Measurements from ENCODE around the gene BCAS3. TPM values are rescaled to one million over a fixed set of nuclear protein-coding genes. Genes with fewer than 3 reads are reported as not detected.
"Not testable (repeated sequence)": the region's sequence is repeated elsewhere in the genome, so short reads cannot be mapped to it uniquely, and the experiment has no call there.

The BCAS3 gene
- total RNA-seq, 1 donor from 2014 or later = 20.8 TPM

DNA sequence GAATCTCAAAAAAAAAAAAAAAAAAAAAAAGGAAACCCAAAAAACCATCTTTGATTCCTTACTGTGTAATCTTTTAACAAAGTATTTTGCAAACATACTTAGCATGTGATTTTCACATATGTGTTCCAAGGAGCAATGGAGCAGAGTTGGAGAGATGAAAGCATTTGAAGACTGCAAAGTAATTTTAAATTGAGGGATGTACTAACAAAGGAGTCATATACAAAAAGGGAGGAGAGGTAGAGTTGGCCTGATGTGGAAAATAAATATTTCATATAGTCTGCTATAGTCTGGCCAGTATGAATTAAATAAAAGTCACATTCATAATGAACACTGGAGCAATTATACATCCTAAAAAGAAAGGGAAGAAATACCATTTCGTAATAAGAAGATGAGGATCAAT lies 456.2 kb downstream of the BCAS3 start:
- ATAC-seq = no peak

DNA sequence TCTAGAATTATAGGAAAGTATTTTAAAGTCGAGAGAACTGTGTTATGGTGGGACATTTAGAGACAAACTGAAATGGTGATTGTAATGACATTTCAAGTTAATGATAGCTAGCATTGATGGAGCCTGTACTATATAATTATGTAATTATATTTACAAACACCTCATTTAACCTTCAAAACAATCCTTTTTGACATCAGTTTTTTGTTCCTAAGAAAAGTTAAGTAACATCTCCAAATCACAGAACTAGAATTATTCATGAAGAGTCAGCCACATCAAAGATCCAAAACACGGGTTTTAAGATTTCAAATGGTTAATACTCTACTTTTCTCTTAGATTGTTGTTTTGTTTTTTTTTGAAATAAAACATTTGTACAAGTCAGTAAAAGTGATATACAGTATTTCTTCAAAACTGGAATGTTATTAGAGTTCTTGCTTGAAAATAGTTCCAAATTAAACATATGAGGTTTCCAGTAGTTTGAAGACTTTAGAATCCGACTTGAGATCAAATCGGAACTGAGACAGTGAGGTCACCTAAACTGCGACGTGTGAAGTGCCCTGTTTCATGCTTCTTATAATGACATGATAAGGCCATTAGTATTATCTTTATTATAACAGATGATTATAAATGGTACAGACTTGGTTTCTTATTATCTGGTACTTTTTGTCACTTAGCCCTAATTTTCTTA lies 457.0 kb downstream of the BCAS3 start:
- no peak for ATAC-seq

DNA sequence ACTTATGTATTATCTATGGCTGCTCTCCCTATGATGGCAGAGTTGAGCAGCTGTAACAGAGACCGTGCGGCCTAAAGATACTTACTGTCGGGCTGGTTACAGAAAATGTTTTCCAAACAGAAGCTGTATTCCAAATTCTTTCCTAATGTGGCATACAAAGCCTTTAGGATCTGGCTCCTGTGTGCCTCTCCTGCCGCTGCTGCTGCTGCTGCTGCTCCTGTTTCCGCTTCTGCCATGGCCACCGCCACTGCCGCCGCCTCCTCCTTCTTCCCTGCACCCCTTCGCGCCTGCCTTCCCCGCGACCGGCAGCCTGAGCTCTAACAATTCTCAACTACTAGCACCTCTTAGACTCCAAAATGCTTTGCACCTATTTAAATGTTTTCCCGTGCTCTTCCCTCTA lies 458.1 kb downstream of the BCAS3 start:
- no peak for ATAC-seq

GRCh38 chr17:61136296-61136695 lies 458.6 kb downstream of the BCAS3 start:
- no peak for ATAC-seq

GRCh38 chr17:61139219-61139618 lies 461.6 kb downstream of the BCAS3 start:
- peak; percentile 76 for ATAC-seq

DNA sequence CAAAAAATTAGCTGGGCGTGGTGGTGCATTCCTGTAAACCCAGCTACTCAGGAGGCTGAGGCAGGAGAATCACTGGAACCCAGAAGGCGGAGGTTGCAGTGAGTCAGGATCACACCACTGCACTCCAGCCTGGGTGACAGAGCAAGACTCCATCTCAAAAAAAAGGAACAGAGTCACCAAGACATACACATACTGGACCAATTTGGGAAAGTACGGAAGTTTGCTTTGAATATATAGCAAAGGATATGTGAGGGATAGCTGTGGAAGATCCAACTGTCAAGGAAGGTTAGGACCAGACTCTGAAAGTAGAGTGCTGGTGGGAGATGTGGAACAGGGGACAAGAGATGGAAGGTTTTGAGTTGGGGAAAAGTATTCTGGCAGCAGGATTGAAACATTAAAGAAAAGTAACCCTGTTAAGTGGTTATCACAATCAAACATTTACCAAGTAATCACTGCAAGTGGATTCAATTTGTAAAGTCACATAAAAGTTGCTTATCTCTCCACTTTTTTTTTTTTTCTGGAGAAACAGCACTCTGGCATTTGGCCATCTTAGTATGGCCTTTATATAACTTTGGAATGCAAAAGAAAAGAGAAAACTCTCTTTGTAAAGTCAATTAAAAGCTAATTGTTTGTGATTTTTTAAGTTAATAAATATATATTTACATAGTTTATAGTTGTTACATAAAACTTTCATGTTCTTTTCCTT lies 462.6 kb downstream of the BCAS3 start:
- no peak for ATAC-seq

GRCh38 chr17:61143026-61143425 lies 465.4 kb downstream of the BCAS3 start:
- no peak for ATAC-seq

DNA sequence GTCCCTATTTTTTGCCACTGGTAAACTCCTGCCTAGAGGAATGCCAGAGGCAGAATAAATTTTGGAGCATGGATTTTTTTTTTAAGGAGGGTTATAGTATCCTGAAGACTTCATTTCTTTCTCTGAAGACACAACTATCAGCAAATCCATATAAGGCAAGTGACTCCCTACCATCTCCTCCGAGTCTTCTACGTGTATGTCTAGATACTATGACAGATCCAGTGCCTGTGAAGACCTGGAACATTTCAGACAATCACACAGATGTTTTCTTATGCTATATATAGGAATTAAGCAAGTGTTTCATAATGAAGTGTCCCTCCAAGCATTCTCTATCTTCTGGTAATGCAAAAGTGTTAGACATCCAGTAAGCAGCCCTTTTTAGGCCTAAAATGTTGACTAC lies 466.5 kb downstream of the BCAS3 start:
- ATAC-seq = no peak

- no peak for ATAC-seq
Measured at GRCh38 chr17:61144617-61145564, 467.2 kb downstream of the BCAS3 start.

- ATAC-seq = not testable (repeated sequence)
Measured at GRCh38 chr17:61146833-61147232, 469.2 kb downstream of the BCAS3 start.

DNA sequence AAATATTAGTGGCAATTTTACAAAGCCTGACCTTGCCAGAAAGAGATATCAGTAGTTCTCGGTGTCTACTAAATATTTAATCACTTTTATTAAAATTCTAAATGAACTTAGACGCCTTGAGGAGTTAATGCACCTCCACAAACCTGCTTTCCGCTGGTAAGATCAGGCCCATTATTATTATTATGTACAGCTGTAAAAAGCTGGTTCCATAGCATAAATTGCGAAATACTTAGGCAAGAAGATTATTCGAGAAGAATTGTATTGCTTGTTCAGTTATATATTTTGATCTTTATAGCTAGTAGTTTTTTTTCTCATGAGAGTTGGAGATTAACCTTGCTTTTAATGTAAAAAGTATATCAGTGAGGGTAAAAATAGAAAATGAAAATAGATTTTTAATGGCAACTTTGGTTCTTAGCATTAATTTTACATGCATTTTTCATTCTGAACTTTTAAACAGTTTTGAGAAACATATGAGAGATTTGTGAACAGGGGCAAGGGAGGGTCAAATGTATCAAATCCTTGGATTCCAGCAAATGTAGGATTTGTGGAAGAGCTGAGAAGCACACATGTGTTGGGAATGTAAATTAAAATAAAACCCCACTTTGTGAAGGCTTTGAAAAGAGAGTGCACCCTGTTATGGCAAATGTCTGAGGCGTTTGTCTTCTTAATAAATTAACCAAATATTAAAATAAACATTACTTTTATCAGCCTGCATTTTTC lies 471.6 kb downstream of the BCAS3 start:
- ATAC-seq = no peak

- ATAC-seq = no peak
Measured at GRCh38 chr17:61149862-61150362, 472.3 kb downstream of the BCAS3 start.

DNA sequence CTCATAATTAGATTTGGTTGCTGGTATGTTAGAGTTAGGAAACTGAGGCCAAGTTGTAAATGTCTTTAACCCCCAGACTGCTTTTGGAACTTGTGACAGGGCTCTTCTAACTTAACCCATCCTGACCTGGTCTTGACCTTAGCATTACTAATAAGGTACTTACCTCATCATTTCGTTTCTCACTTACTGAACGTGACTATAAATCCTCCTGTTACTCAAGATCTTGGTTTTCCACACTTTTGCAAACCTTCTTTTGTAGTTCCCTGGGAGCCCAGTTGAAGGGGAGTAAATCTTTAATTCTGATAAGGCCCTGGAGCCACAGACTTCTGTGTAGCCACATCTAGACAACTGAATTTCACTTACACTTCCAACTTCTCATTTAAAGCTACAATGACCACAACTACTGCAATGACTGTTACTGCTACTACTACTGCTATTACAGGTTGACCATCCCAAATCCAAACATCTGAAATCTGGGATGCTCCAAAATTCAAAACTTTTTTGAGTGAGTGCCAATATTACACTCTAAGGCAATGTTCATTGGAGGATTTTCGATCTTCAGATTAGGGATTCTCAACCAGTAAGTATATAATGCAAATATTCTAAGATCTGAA lies 473.1 kb downstream of the BCAS3 start:
- no peak for ATAC-seq

DNA sequence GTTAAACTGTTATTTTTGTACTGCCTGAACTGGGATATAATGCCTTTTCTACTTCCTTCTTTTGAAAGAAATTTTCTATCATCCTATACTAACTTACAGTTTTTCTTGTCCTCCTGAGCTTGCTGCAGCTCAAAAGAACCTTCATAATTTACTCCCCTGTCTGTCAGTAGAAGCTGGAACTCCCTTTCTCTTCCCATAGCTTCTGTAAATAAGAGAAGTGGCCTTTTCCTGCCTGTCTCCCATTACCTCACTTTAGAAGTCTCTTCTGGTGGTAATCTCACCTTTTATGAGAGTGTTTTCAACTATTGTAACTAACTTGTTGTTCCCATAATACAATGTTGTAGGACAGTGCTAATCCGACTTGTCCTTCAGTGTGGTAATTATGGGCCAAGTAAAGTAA lies 475.2 kb downstream of the BCAS3 start:
- no peak for ATAC-seq

GRCh38 chr17:61155590-61156237 lies 478.1 kb downstream of the BCAS3 start:
- no peak for ATAC-seq

DNA sequence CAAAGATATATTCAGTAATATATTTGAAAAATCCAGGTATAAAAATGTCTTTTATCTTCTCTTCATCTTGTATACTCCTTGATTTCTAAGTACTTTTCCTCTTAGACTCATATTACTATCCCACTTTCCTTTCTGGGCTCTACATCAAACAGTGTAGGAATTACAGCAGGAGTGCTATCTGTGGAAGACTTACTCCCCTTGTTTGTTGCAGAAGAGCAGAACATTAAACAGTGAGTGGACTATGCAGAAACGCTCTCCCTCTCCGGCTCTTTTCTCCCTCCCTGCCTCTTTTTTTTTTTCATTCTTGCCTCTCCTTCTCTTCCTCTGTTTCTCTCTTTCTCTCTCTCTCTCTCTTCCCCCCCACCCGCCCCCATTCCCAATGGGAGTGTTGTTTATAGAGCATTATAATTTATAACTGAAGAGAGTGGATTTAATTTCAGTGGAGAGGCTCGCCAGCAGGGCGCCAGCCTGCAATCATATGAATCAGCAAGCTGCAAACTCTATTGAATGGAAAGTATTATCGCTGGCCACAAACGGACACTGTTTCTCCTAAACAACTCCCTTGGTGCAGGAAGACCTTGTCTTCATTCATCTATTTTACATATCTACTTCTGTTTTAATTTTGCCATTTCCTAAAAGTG lies 479.7 kb downstream of the BCAS3 start:
- ATAC-seq = no peak

DNA sequence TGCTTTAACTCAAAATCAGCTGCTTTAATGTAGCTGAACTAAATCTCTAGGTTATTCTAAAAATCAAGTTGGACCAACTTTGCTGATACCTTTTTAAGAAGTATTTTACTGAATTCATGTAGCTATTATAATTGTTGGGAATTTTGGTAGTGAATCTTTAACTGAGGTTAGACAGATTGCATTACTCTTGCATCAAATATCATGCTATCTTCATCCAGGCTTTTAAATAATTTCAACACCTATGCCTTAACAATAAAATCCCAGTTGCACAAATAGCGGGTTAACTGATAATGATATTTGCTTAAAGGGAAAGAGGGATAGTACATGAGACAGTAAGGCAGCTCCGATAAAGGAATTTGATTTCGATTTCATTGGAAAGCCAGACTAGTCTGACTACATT lies 480.7 kb downstream of the BCAS3 start:
- ATAC-seq = no peak

DNA sequence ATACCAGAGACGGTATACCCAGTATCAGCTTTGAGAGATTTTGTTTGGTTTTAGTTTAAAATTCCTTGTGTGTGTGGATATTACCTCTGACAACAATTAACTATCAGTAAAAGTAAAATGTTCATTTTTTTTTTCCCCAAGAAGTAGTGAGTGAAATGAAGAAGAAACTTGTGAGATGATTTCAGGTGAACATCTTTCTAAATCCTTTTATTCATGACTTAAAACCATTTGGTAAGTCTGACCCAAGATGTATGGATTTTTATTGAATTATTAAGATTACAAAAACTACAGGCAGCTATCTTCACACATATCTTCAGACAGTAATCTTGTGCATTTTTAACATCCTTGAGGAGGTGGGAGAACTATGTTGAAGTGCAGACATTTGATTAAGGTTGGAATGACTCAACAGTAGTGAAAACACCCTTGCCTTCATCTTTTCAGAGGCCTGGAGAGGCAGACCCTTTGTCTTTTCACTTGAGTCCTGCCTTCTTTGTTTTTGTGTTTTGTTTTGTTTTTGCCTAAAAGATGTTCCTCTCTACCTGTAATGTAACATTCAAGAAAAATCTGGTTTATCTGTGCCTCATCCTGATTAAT lies 481.7 kb downstream of the BCAS3 start:
- no peak for ATAC-seq

GRCh38 chr17:61160204-61160603 lies 482.6 kb downstream of the BCAS3 start:
- no peak for ATAC-seq

GRCh38 chr17:61160789-61161445 lies 483.3 kb downstream of the BCAS3 start:
- no peak for ATAC-seq

All from esophagus mucosa (tissue), 1 donor.